GM06990 (cell line): ENCODE data around the gene FEM1B.

Experiments
- DNase-seq: peaks from one replicate; pipeline ENCODE4 v3.0.0-alpha.2; 2011; ENCODE audit not compliant: insufficient read length; ENCODE audit errors: extremely low read depth
- H3K27me3 ChIP-seq: replicated peaks from 2 replicates; pipeline ENCODE4 v1.6.0; 2011; ENCODE audit warnings: low read length; ENCODE audit not compliant: control insufficient read depth, insufficient read depth
- H3K36me3 ChIP-seq: 2 replicates; pipeline ENCODE4 v1.5.1; 2011; ENCODE audit warnings: low read length; ENCODE audit not compliant: control insufficient read depth, insufficient read depth
- H3K4me3 ChIP-seq: replicated peaks from 2 replicates; pipeline ENCODE4 v1.5.1; 2011; ENCODE audit warnings: low read depth, mild to moderate bottlenecking, control low read depth, low read length
- CTCF ChIP-seq: IDR thresholded peaks from 2 replicates; pipeline ENCODE4 v1.5.1; 2011; ENCODE audit warnings: low read length, control low read depth, mild to moderate bottlenecking, inconsistent platforms; ENCODE audit not compliant: insufficient read depth, poor library complexity, severe bottlenecking

Gene FEM1B

GRCh38 chr15:68335251-68335650, 57.7 kb downstream of the FEM1B start:
- H3K27me3 ChIP-seq: no peaks in the 10 kb centered on the region; the same call in 1 of the 2 replicates
- TF ChIP-seq CTCF: no peak
- no peaks in the 10 kb centered on the region for H3K36me3 ChIP-seq
- no peak overlapping the region for H3K4me3 ChIP-seq
- DNase-seq: no peak

- H3K27me3 ChIP-seq: no peaks in the 10 kb centered on the region; the same call in 1 of the 2 replicates
- no peak for DNase-seq
- no peak for TF ChIP-seq CTCF
Measured at GRCh38 chr15:68335655-68336054, 58.1 kb downstream of the FEM1B start.

GRCh38 chr15:68336516-68336915, 59.0 kb downstream of the FEM1B start:
- Histone ChIP-seq H3K36me3 (no peaks in the 10 kb centered on the region), H3K4me3 (no peak overlapping the region), H3K27me3 (no peaks in the 10 kb centered on the region; the same call in 1 of the 2 replicates)
- no peak for DNase-seq
- TF ChIP-seq CTCF: no peak

More at GRCh38 chr15:68335655-68336054, 58.1 kb downstream of the FEM1B start:
- Histone ChIP-seq H3K36me3 (no peaks in the 10 kb centered on the region), H3K4me3 (no peak overlapping the region)

- Histone ChIP-seq H3K4me3 (no peak overlapping the region), H3K36me3 (no peaks in the 10 kb centered on the region), H3K27me3 (no peaks in the 10 kb centered on the region; the same call in 1 of the 2 replicates)
- no peak for TF ChIP-seq CTCF
- no peak for DNase-seq
Measured at GRCh38 chr15:68337826-68338225, 60.3 kb downstream of the FEM1B start.

GRCh38 chr15:68339481-68339880, 61.9 kb downstream of the FEM1B start:
- no peak for TF ChIP-seq CTCF
- Histone ChIP-seq H3K4me3 (no peak overlapping the region), H3K36me3 (no peaks in the 10 kb centered on the region), H3K27me3 (no peaks in the 10 kb centered on the region; the same call in 1 of the 2 replicates)
- no peak for DNase-seq
